ENCODE measurements around the gene DDX41. TPM values are rescaled to one million over a fixed set of nuclear protein-coding genes. Genes with fewer than 3 reads are reported as not detected.

DDX41 gene
- total and polyA plus RNA-seq, 9 donors, result 58.3 to 104 (median 70.8) TPM

DNA sequence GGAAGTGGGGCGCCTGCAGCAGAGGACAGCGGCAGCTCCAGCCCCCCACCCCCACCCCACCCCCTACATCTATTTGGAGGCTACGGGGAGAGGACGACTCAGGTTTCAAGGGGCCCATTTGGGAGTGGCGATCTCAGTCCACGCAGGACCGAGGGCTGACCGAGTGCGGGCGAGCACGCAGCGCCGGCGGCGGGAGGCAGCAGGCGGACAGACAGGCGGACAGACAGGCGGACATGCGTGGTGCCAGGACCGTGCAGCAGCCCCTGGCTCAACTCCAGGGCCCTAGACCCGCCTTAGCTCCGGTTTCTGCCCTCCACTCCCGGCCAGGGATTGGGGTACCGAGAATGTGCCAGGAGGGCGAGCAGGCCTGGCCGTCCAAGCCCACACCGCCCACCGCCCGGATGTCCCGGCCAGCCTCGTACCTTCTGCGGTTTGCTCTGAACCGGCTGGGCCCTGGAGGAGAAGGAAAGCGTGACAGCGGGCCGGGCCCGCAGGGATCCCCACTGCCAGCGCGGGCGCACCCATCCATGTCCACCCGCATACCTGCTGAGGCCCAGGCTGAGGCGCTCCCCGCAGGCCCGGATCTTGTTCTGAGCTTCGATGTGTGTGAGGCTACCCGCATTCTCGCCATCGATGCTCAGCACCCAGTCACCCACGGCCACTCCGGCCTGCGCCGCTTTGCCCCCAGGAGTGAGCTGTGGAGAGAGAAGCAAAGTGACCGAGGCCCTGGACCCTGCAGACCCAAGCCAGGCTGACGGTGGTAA, 24.6 kb downstream of the DDX41 start:
- Histone ChIP-seq H3K27me3 (no peaks in the 10 kb centered on the region), H3K27ac (no peak overlapping the region), H3K36me3 (no peaks in the 10 kb centered on the region), H3K9me3 (no peaks in the 10 kb centered on the region), H3K4me3 (no peak overlapping the region), H3K4me1 (ENCODE audit: insufficient read depth) (peaks cover 13% of the 10 kb centered on the region)
- TF ChIP-seq POLR2A (IDR thresholded peaks at IDR 0.05) (no peak), EP300 (IDR thresholded peaks at IDR 0.05) (no peak)
- TF ChIP-seq, protein P1, sequence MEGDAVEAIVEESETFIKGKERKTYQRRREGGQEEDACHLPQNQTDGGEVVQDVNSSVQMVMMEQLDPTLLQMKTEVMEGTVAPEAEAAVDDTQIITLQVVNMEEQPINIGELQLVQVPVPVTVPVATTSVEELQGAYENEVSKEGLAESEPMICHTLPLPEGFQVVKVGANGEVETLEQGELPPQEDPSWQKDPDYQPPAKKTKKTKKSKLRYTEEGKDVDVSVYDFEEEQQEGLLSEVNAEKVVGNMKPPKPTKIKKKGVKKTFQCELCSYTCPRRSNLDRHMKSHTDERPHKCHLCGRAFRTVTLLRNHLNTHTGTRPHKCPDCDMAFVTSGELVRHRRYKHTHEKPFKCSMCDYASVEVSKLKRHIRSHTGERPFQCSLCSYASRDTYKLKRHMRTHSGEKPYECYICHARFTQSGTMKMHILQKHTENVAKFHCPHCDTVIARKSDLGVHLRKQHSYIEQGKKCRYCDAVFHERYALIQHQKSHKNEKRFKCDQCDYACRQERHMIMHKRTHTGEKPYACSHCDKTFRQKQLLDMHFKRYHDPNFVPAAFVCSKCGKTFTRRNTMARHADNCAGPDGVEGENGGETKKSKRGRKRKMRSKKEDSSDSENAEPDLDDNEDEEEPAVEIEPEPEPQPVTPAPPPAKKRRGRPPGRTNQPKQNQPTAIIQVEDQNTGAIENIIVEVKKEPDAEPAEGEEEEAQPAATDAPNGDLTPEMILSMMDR (IDR thresholded peaks at IDR 0.05), result no peak
- DNase-seq, result no peak
- intact Hi-C loops (cut with DNase I), result loop anchor here in 1 of 4 donors (10.0 kb wide), 1 partner anchor 377 kb away; no protein-coding TSS in a partner anchor
- WGBS, 3 donors, result 86 to 88% (median 88%) methylated on average over 52 to 54 of the region's 54 CpGs

GRCh38 chr5:177491429-177491945, 25.3 kb downstream of the DDX41 start:
- WGBS, 3 donors, result 61 to 65% (median 64%) methylated on average over 28 to 43 of the region's 43 CpGs
- H3K4me1 ChIP-seq (ENCODE audit: insufficient read depth), result peaks cover 13% of the 10 kb centered on the region
- no peaks in the 10 kb centered on the region for H3K27me3 ChIP-seq
- no peaks in the 10 kb centered on the region for H3K9me3 ChIP-seq
- TF ChIP-seq, protein P1 (IDR thresholded peaks at IDR 0.05), result peak in 2 of 3 donors; percentile 44 to 53
- TF ChIP-seq EP300 (IDR thresholded peaks at IDR 0.05) (no peak), POLR2A (IDR thresholded peaks at IDR 0.05) (no peak)
- intact Hi-C loops (cut with DNase I), result loop anchor here in 1 of 4 donors (10.0 kb wide), 1 partner anchor 377 kb away; no protein-coding TSS in a partner anchor
- no peak overlapping the region for H3K4me3 ChIP-seq
- H3K27ac ChIP-seq, result no peak overlapping the region
- peak in 2 of 5 donors; percentile 37 to 60 for DNase-seq
- no peaks in the 10 kb centered on the region for H3K36me3 ChIP-seq

- Histone ChIP-seq H3K27me3 (no peaks in the 10 kb centered on the region), H3K4me3 (no peak overlapping the region), H3K36me3 (no peaks in the 10 kb centered on the region), H3K27ac (no peak overlapping the region), H3K9me3 (no peaks in the 10 kb centered on the region), H3K4me1 (ENCODE audit: insufficient read depth) (peaks cover 13% of the 10 kb centered on the region)
- intact Hi-C loops (cut with DNase I), result loop anchor here in 1 of 4 donors (10.0 kb wide), 1 partner anchor 376 kb away; no protein-coding TSS in a partner anchor
- TF ChIP-seq EP300 (IDR thresholded peaks at IDR 0.05) (no peak), POLR2A (IDR thresholded peaks at IDR 0.05) (no peak)
- TF ChIP-seq, protein P1 (IDR thresholded peaks at IDR 0.05), result no peak
- DNase-seq, result no peak
- WGBS, 3 donors, result 84 to 88% (median 87%) methylated on average over 16 of the region's 16 CpGs
Measured at GRCh38 chr5:177490992-177491391, 25.8 kb downstream of the DDX41 start.

DNA sequence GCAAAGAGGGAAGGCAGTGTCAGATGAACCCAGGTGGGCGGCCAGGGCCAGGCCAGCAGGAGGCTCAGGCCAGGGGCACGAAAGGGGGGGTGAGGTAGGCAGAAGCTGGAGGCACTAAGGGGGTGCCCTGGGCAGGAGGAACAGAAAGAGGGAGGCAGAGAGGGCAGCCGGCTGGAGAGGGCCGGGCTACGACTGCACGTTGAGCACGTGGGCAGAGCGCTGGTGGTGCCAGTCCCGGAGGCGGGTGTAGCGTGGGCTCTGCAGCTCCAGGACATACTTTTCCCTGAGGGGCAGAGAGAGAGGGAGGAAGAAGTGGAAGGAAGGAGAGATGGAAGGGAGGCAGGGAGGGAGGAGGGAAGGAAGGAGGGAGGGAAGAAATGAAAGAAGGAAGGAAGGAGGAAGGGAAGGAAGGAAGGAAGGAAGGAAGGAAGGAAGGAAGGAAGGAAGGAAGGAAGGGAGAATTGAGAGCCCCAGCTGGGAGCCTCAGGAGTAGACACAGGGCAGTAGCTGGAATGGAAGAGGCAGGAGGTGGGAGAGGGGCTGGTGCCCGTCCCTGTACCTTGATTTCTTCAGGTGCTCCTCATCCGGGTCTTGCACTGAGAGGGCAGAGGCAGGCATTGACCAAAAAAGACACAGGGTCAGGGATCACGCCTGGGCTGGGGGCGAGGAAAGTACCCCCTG, 26.3 kb downstream of the DDX41 start:
- no peak overlapping the region for H3K27ac ChIP-seq

More for the DNA sequence above, 26.3 kb downstream of the DDX41 start:
- TF ChIP-seq EP300 (IDR thresholded peaks at IDR 0.05) (no peak), POLR2A (IDR thresholded peaks at IDR 0.05) (no peak)
- TF ChIP-seq, protein P1 (IDR thresholded peaks at IDR 0.05), result no peak
- no peaks in the 10 kb centered on the region for H3K9me3 ChIP-seq
- no peak for DNase-seq
- no peaks in the 10 kb centered on the region for H3K36me3 ChIP-seq
- H3K4me3 ChIP-seq, result no peak overlapping the region
- no peaks in the 10 kb centered on the region for H3K27me3 ChIP-seq
- WGBS, 3 donors, result 76 to 81% (median 78%) methylated on average over 15 of the region's 15 CpGs
- H3K4me1 ChIP-seq (ENCODE audit: insufficient read depth), result peaks cover 8% of the 10 kb centered on the region
- intact Hi-C loops (cut with DNase I), result loop anchor here in 1 of 4 donors (10.0 kb wide), 1 partner anchor 376 kb away; no protein-coding TSS in a partner anchor

Data from ovary (tissue), 9 donors.